H9 (cell line): Measurements from ENCODE around the gene PARL. TPM values are rescaled to one million over a fixed set of nuclear protein-coding genes. Genes with fewer than 3 reads are reported as not detected.
"Not testable (repeated sequence)": the region's sequence is repeated elsewhere in the genome, so short reads cannot be mapped to it uniquely, and the experiment has no call there.

ENCODE experiments used
- DNase-seq: peaks from one replicate; pipeline ENCODE4 v3.0.0-alpha.2; 2017
- H2AFZ ChIP-seq: one replicate; pipeline ENCODE4 v1.6.1; 2013; ENCODE audit warnings: mild to moderate bottlenecking, low read length, control low read depth, moderate library complexity
- H2AK5ac ChIP-seq: 2 replicates; pipeline ENCODE4 v1.6.1; 2013; ENCODE audit warnings: low read length, control low read depth, mixed read lengths; ENCODE audit not compliant: insufficient read length
- H2BK120ac ChIP-seq: one replicate; pipeline ENCODE4 v1.6.1; 2013; ENCODE audit warnings: low read depth, mild to moderate bottlenecking, low read length, control low read depth, inconsistent platforms; ENCODE audit not compliant: poor library complexity, severe bottlenecking
- H2BK12ac ChIP-seq: 2 replicates; pipeline ENCODE4 v1.6.1; 2013; ENCODE audit warnings: low read length, control low read depth, mixed read lengths, low read depth; ENCODE audit not compliant: insufficient read length
- H2BK15ac ChIP-seq: 2 replicates; pipeline ENCODE4 v1.6.1; 2013; ENCODE audit warnings: low read depth, low read length, control low read depth
- H2BK20ac ChIP-seq: one replicate; pipeline ENCODE4 v1.6.1; 2013; ENCODE audit warnings: low read depth, mild to moderate bottlenecking, low read length, control low read depth, inconsistent platforms; ENCODE audit not compliant: poor library complexity, severe bottlenecking
- H2BK5ac ChIP-seq: 2 replicates; pipeline ENCODE4 v1.6.1; 2013; ENCODE audit warnings: low read length, control low read depth, mixed read lengths; ENCODE audit not compliant: insufficient read length
- H3K14ac ChIP-seq: 2 replicates; pipeline ENCODE4 v1.6.1; 2013; ENCODE audit warnings: low read length, control low read depth; ENCODE audit not compliant: insufficient read depth
- H3K18ac ChIP-seq: 2 replicates; pipeline ENCODE4 v1.6.1; 2013; ENCODE audit warnings: low read depth, mild to moderate bottlenecking, mixed read lengths, low read length, control low read depth; ENCODE audit not compliant: insufficient read length
- H3K23ac ChIP-seq: 2 replicates; pipeline ENCODE4 v1.6.1; 2013; ENCODE audit warnings: low read length, control low read depth, mixed read lengths, low read depth; ENCODE audit not compliant: insufficient read length
- H3K23me2 ChIP-seq: 2 replicates; pipeline ENCODE4 v1.6.1; 2013; ENCODE audit warnings: low read depth, mild to moderate bottlenecking, mixed read lengths, low read length, control low read depth; ENCODE audit not compliant: insufficient read length, poor library complexity, severe bottlenecking
- H3K27ac ChIP-seq: 2 replicates; pipeline ENCODE4 v1.5.1; 2013; ENCODE audit warnings: low read length, control low read depth, mixed read lengths, low read depth; ENCODE audit not compliant: insufficient read length
- H3K27me3 ChIP-seq: 2 replicates; pipeline ENCODE4 v1.6.1; 2013; ENCODE audit warnings: low read length, control low read depth, inconsistent platforms; ENCODE audit not compliant: insufficient read depth
- H3K4ac ChIP-seq: 2 replicates; pipeline ENCODE4 v1.6.1; 2013; ENCODE audit warnings: low read depth, mild to moderate bottlenecking, control low read depth, inconsistent platforms, low read length, moderate library complexity
- H3K4me1 ChIP-seq: 2 replicates; pipeline ENCODE4 v1.6.1; 2013; ENCODE audit warnings: low read length, control low read depth, inconsistent platforms; ENCODE audit not compliant: insufficient read depth
- H3K4me2 ChIP-seq: 2 replicates; pipeline ENCODE4 v1.6.1; 2013; ENCODE audit warnings: low read length, control low read depth, mixed read lengths; ENCODE audit not compliant: insufficient read length, insufficient read depth
- H3K56ac ChIP-seq: 2 replicates; pipeline ENCODE4 v1.6.1; 2013; ENCODE audit warnings: low read depth, mild to moderate bottlenecking, mixed read lengths, low read length, control low read depth; ENCODE audit not compliant: insufficient read length
- H3K79me1 ChIP-seq: 2 replicates; pipeline ENCODE4 v1.6.1; 2013; ENCODE audit warnings: low read depth, mild to moderate bottlenecking, moderate library complexity, low read length, control low read depth, inconsistent platforms; ENCODE audit not compliant: insufficient read depth, poor library complexity, severe bottlenecking
- H3K79me2 ChIP-seq: 2 replicates; pipeline ENCODE4 v1.6.1; 2013; ENCODE audit warnings: low read length, control low read depth, inconsistent platforms; ENCODE audit not compliant: insufficient read depth
- H3K9ac ChIP-seq: 2 replicates; pipeline ENCODE4 v1.6.1; 2013; ENCODE audit warnings: low read length, control low read depth, mixed read lengths; ENCODE audit not compliant: insufficient read length; ENCODE audit errors: extremely low read depth
- H3K9me3 ChIP-seq: one replicate; pipeline ENCODE4 v1.6.1; 2013; ENCODE audit warnings: low read depth, low read length, inconsistent platforms; ENCODE audit not compliant: control insufficient read depth
- H3T11ph ChIP-seq: one replicate; pipeline ENCODE4 v1.6.1; 2013; ENCODE audit warnings: mild to moderate bottlenecking, low read length, control low read depth, inconsistent platforms
- H4K20me1 ChIP-seq: one replicate; pipeline ENCODE4 v1.6.1; 2013; ENCODE audit not compliant: control insufficient read depth, insufficient read length, insufficient read depth
- H4K5ac ChIP-seq: 2 replicates; pipeline ENCODE4 v1.6.1; 2013; ENCODE audit warnings: low read depth, mild to moderate bottlenecking, mixed read lengths, low read length, control low read depth; ENCODE audit not compliant: insufficient read length
- H4K8ac ChIP-seq: replicated peaks from 2 replicates; pipeline ENCODE4 v1.6.1; 2013; ENCODE audit warnings: low read length, control low read depth, mixed read lengths, low read depth; ENCODE audit not compliant: insufficient read length
- H4K91ac ChIP-seq: 2 replicates; pipeline ENCODE4 v1.6.1; 2013; ENCODE audit warnings: low read depth, mild to moderate bottlenecking, moderate library complexity, mixed read lengths, low read length, control low read depth; ENCODE audit not compliant: insufficient read length
- H3K27ac Mint-ChIP-seq, 3 experiments: 2 replicates in 2 of 3; 3 replicates in 1 of 3; pipeline ENCODE4 v1.8.0; 2020 to 2021; ENCODE audit warnings: mixed read lengths in 3 of 3, mild to moderate bottlenecking in 1 of 3, moderate library complexity in 1 of 3
- H3K27me3 Mint-ChIP-seq: 2 replicates; pipeline ENCODE4 v1.8.0; 2021; ENCODE audit warnings: low read depth, mild to moderate bottlenecking, moderate library complexity, mixed read lengths
- H3K36me3 Mint-ChIP-seq, 3 experiments: 2 replicates in 2 of 3; 3 replicates in 1 of 3; pipeline ENCODE4 v1.8.0; 2020 to 2021; ENCODE audit warnings: low read depth in 3 of 3, mixed read lengths in 3 of 3; ENCODE audit not compliant: insufficient read depth in 1 of 3
- H3K4me1 Mint-ChIP-seq, 2 experiments: 2 replicates each; pipeline ENCODE4 v1.8.0; 2020; ENCODE audit warnings: mixed read lengths in 2 of 2
- H3K4me3 Mint-ChIP-seq, 2 experiments: 2 replicates in 1 of 2; 3 replicates in 1 of 2; pipeline ENCODE4 v1.8.0; 2020 to 2021; ENCODE audit warnings: mild to moderate bottlenecking in 2 of 2, mixed read lengths in 2 of 2, moderate library complexity in 1 of 2
- H3K9me3 Mint-ChIP-seq, 2 experiments: 2 replicates in 1 of 2; 3 replicates in 1 of 2; pipeline ENCODE4 v1.8.0; 2020; ENCODE audit warnings: mild to moderate bottlenecking in 2 of 2, mixed read lengths in 2 of 2, moderate library complexity in 1 of 2
- CTCF ChIP-seq: fragments of 200-600 bp; sonication (generic); conservative IDR thresholded peaks from 3 replicates; pipeline ENCODE4 v1.8.0; 2021; ENCODE audit warnings: antibody characterized with exemption, mild to moderate bottlenecking
- WGBS: extraction: QIAGEN DNeasy Blood & Tissue Kit; methylation state at CpG from one replicate; pipeline ENCODE4 v1.1.7; 2013; ENCODE audit warnings: missing lambda C conversion rate, low lambda C conversion rate, mixed read lengths; ENCODE audit not compliant: insufficient read length; ENCODE audit errors: extremely low coverage; 5-methylcytosine and 5-hydroxymethylcytosine counted together
- total RNA-seq: library from RNA; stranded (reverse); gene quantifications from 2 replicates; pipeline ENCODE4 v1.2.1, GENCODE V29; 2021

The PARL gene
- total RNA-seq, 1 experiment from 2014 or later, result 94.5 TPM

- no peaks in the 10 kb centered on the region for H4K20me1 ChIP-seq
- no peak overlapping the region for H3K4ac ChIP-seq
Measured at GRCh38 chr3:183789826-183790225, 94.9 kb downstream of the PARL start.

GRCh38 chr3:183784503-183784902 is 100.2 kb downstream of the PARL start:
- not testable (repeated sequence) for H4K20me1 ChIP-seq, H3K18ac ChIP-seq, H2BK20ac ChIP-seq, H3K23me2 ChIP-seq, H3K27ac Mint-ChIP-seq, DNase-seq, H3T11ph ChIP-seq, H4K8ac ChIP-seq, H3K4ac ChIP-seq, H2AK5ac ChIP-seq, H3K79me1 ChIP-seq, H3K14ac ChIP-seq, H3K79me2 ChIP-seq, H3K4me3 Mint-ChIP-seq, H2BK120ac ChIP-seq, H3K9ac ChIP-seq, H3K9me3 ChIP-seq, H3K23ac ChIP-seq, H2BK15ac ChIP-seq, H3K27me3 Mint-ChIP-seq, H3K27ac ChIP-seq, H3K4me1 ChIP-seq, H2BK12ac ChIP-seq, H2BK5ac ChIP-seq, H4K91ac ChIP-seq, H2AFZ ChIP-seq, H3K4me2 ChIP-seq, H3K56ac ChIP-seq, H3K27me3 ChIP-seq, H3K9me3 Mint-ChIP-seq, H4K5ac ChIP-seq, H3K4me1 Mint-ChIP-seq
- no CpG with 5 or more reads among the region's 10 CpGs for WGBS
- H3K36me3 Mint-ChIP-seq, result peaks cover 45 to 86% (median 83%) of the 10 kb centered on the region in 3 experiments; a peak in 6 of 7 replicates

More at GRCh38 chr3:183789826-183790225, 94.9 kb downstream of the PARL start:
- WGBS, result no CpG with 5 or more reads among the region's 4 CpGs
- no peak overlapping the region for H2BK120ac ChIP-seq
- H3T11ph ChIP-seq, result no peak overlapping the region
- no peak overlapping the region for H2BK12ac ChIP-seq
- no peaks in the 10 kb centered on the region for H3K27me3 Mint-ChIP-seq
- no peak overlapping the region for H2BK20ac ChIP-seq
- H3K23me2 ChIP-seq, result no peaks in the 10 kb centered on the region
- no peaks in the 10 kb centered on the region for H3K9me3 Mint-ChIP-seq
- H2AFZ ChIP-seq, result no peak overlapping the region
- no peak overlapping the region for H3K18ac ChIP-seq
- H4K8ac ChIP-seq, result no peak overlapping the region
- no peak overlapping the region for H3K4me2 ChIP-seq
- H4K5ac ChIP-seq, result no peak overlapping the region
- no peak overlapping the region for H3K23ac ChIP-seq
- peak overlapping the region in 2 of 3 experiments; percentile 13 to 14; a peak in 2 of 7 replicates for H3K27ac Mint-ChIP-seq
- no peak overlapping the region for H4K91ac ChIP-seq
- no peak overlapping the region for H2BK5ac ChIP-seq
- no peaks in the 10 kb centered on the region for H3K79me2 ChIP-seq
- H2AK5ac ChIP-seq, result no peak overlapping the region
- no peaks in the 10 kb centered on the region for H3K4me1 ChIP-seq
- H3K14ac ChIP-seq, result no peak overlapping the region
- no peak overlapping the region for H3K9ac ChIP-seq
- H3K27me3 ChIP-seq, result no peaks in the 10 kb centered on the region
- peaks cover 37 to 85% (median 80%) of the 10 kb centered on the region in 3 experiments for H3K36me3 Mint-ChIP-seq
- H3K56ac ChIP-seq, result no peak overlapping the region
- DNase-seq, result no peak
- no peak for TF ChIP-seq CTCF
- H3K9me3 ChIP-seq, result no peaks in the 10 kb centered on the region
- no peak overlapping the region for H3K27ac ChIP-seq
- no peaks in the 10 kb centered on the region for H3K79me1 ChIP-seq
- no peaks in the 10 kb centered on the region for H3K4me1 Mint-ChIP-seq
- no peak overlapping the region for H2BK15ac ChIP-seq
- no peak overlapping the region for H3K4me3 Mint-ChIP-seq
